HepG2 (cell line): ENCODE measurements around the gene RAP1A. TPM values are rescaled to one million over a fixed set of nuclear protein-coding genes. Genes with fewer than 3 reads are reported as not detected.

Experiments
- CCAR2 ChIP-seq: fragments of 200-400 bp; formaldehyde crosslinking; optimal IDR thresholded peaks from 2 replicates; pipeline ENCODE3; 2018; ENCODE audit warnings: low read depth, mild to moderate bottlenecking, low read length, moderate library complexity
- DPF2 ChIP-seq: sonication (generic); formaldehyde crosslinking; IDR thresholded peaks from 2 replicates; pipeline ENCODE4 v1.4.0; 2020; ENCODE audit warnings: mild to moderate bottlenecking, low read depth, missing genetic modification reagents, borderline replicate concordance
- JUNB ChIP-seq: sonication (generic); formaldehyde crosslinking; IDR thresholded peaks from 2 replicates; pipeline ENCODE4 v1.8.0; 2022; ENCODE audit warnings: missing genetic modification reagents, mild to moderate bottlenecking, borderline replicate concordance
- NFKBIZ ChIP-seq: IDR thresholded peaks from 2 replicates; pipeline ENCODE4 v1.6.1; 2018; ENCODE audit warnings: missing genetic modification reagents, missing compliant biosample characterization
- PTBP1 ChIP-seq: fragments of 200-400 bp; formaldehyde crosslinking; IDR thresholded peaks from 2 replicates; pipeline ENCODE4 v1.6.1; 2018; ENCODE audit warnings: low read length, low read depth; ENCODE audit not compliant: poor library complexity, severe bottlenecking
- RELA ChIP-seq: sonication (generic); formaldehyde crosslinking; IDR thresholded peaks from 2 replicates; pipeline ENCODE4 v1.4.0; 2020; ENCODE audit warnings: missing genetic modification reagents
- RFX1 ChIP-seq: fragments of 450-650 bp; IDR thresholded peaks from 2 replicates; pipeline ENCODE4 v1.6.1; 2017
- RXRA ChIP-seq: sonication (generic); formaldehyde crosslinking; IDR thresholded peaks from 2 replicates; pipeline ENCODE4 v1.5.1; 2020; ENCODE audit warnings: missing genetic modification reagents
- TCF7 ChIP-seq: sonication (generic); IDR thresholded peaks from 2 replicates; pipeline ENCODE4 v1.6.1; 2016; ENCODE audit warnings: antibody characterized with exemption, low read depth
- ZNF44 ChIP-seq: sonication (generic); formaldehyde crosslinking; IDR thresholded peaks from 2 replicates; pipeline ENCODE4 v1.5.1; 2020; ENCODE audit warnings: mild to moderate bottlenecking, missing genetic modification reagents
- ZNF562 ChIP-seq: sonication (generic); formaldehyde crosslinking; IDR thresholded peaks from 2 replicates; pipeline ENCODE4 v1.8.0; 2022; ENCODE audit warnings: missing genetic modification reagents, borderline replicate concordance
- ZNF598 ChIP-seq: sonication (generic); formaldehyde crosslinking; IDR thresholded peaks from 2 replicates; pipeline ENCODE4 v1.5.1; 2020; ENCODE audit warnings: mild to moderate bottlenecking, missing genetic modification reagents, borderline replicate concordance
- ZNF724P ChIP-seq: sonication (generic); formaldehyde crosslinking; IDR thresholded peaks from 2 replicates; pipeline ENCODE4 v1.8.0; 2022; ENCODE audit warnings: missing genetic modification reagents, borderline replicate concordance
- ZNF749 ChIP-seq: sonication (generic); formaldehyde crosslinking; IDR thresholded peaks from 2 replicates; pipeline ENCODE4 v1.8.0; 2022; ENCODE audit warnings: mild to moderate bottlenecking, missing genetic modification reagents, moderate library complexity, borderline replicate concordance
- ZNF879 ChIP-seq: sonication (generic); formaldehyde crosslinking; IDR thresholded peaks from 2 replicates; pipeline ENCODE4 v1.8.1; 2023; ENCODE audit warnings: missing genetic modification reagents
- ZSCAN9 ChIP-seq: IDR thresholded peaks from 2 replicates; pipeline ENCODE4 v1.6.1; 2016; ENCODE audit warnings: borderline replicate concordance
- polyA plus RNA-seq, 8 experiments: library from polyadenylated mRNA; depleted of rRNA in 3 of 8; stranded (reverse) in 7 of 8; unstranded in 1 of 8; fragments of >200 nt; fragmentation: Illumina TruSeq in 4 of 8; extraction: Trizol in 4 of 8; gene quantifications; 2 replicates each; pipeline versions ENCODE4 v1.2.1 to v1.2.3, GENCODE V29; 2011 to 2016; ENCODE audit warnings: low read depth in 4 of 8, missing spikeins in 1 of 8, mixed read lengths in 1 of 8; ENCODE audit not compliant: insufficient read depth in 1 of 8
- total RNA-seq, 5 experiments: library from RNA; depleted of rRNA; stranded (reverse); fragments of >200 nt; fragmentation: Illumina TruSeq; extraction: Trizol; gene quantifications; 2 replicates each; pipeline ENCODE4 v1.2.3, GENCODE V29; 2016; ENCODE audit warnings: low read depth in 1 of 5
- TF ChIP-seq, protein P1 (sequence below): sonication (generic); formaldehyde crosslinking; IDR thresholded peaks from 2 replicates; pipeline ENCODE4 v1.5.1; 2020; ENCODE audit warnings: missing genetic modification reagents, mild to moderate bottlenecking, borderline replicate concordance
- TF ChIP-seq, protein P2 (sequence below): sonication (generic); formaldehyde crosslinking; IDR thresholded peaks from 2 replicates; pipeline ENCODE4 v1.8.0; 2022; ENCODE audit warnings: mild to moderate bottlenecking, missing genetic modification reagents, moderate library complexity
- TF ChIP-seq, protein P3 (sequence below): IDR thresholded peaks from 2 replicates; pipeline ENCODE4 v1.6.1; 2016; ENCODE audit warnings: low read depth, missing genetic modification reagents, missing compliant biosample characterization
- TF ChIP-seq, protein P4 (sequence below): sonication (generic); formaldehyde crosslinking; IDR thresholded peaks from 2 replicates; pipeline ENCODE4 v1.8.0; 2023; ENCODE audit warnings: mild to moderate bottlenecking, missing genetic modification reagents

Gene RAP1A
- total and polyA plus RNA-seq, 2 of the 13 experiments (the other 11 are each of a cell fraction or from before 2014, with no cell fraction given), result 19.0 to 20.7 TPM

DNA sequence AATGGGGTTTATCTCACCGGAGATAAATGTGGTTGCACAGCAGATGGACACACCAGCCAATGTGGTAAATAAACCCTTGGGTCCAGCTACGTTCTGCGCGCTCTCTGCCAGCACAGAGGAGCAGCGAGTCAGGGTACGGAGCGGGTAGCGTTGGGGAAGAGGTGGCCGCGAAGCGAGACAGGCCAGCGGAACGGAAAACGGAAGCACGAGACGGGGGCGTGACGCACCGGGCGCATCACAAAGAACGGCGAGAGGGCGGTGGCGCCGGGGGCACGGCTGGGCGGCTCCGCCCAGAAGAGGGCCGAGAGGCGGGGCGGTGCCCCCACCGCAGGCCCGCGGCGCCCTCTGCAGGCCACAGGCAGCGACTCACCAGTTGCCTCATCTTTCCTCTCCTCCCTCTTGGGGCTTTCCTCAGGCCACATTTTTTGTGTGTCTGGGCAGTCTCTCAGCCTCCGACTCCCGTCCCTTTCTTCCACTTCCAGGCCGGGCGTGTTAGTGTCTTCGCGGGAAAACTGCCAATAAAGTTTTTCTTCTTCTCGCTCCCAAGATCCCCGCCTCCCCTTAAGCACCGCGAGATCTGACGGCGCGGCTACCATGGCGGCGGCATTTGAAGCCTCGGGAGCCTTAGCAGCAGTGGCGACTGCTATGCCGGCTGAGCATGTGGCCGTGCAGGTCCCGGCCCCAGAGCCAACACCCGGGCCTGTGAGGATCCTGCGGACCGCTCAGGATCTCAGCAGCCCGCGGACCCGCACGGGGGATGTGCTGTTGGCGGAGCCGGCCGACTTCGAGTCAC lies 135.9 kb downstream of the RAP1A start, which contains the start of gene DDX20 (continued):
- TF ChIP-seq, protein P1, sequence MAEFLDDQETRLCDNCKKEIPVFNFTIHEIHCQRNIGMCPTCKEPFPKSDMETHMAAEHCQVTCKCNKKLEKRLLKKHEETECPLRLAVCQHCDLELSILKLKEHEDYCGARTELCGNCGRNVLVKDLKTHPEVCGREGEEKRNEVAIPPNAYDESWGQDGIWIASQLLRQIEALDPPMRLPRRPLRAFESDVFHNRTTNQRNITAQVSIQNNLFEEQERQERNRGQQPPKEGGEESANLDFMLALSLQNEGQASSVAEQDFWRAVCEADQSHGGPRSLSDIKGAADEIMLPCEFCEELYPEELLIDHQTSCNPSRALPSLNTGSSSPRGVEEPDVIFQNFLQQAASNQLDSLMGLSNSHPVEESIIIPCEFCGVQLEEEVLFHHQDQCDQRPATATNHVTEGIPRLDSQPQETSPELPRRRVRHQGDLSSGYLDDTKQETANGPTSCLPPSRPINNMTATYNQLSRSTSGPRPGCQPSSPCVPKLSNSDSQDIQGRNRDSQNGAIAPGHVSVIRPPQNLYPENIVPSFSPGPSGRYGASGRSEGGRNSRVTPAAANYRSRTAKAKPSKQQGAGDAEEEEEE (CRISPR knock-in tag), result no peak; the same call in 1 of the 2 replicates
- TF ChIP-seq ZNF724P (CRISPR knock-in tag), result 0 out of 2 replicates have a peak, but pooled peaks have one; percentile 60
- TF ChIP-seq CCAR2, result peak; percentile 77
- TF ChIP-seq RELA (CRISPR knock-in tag), result no peak
- TF ChIP-seq, protein P2, sequence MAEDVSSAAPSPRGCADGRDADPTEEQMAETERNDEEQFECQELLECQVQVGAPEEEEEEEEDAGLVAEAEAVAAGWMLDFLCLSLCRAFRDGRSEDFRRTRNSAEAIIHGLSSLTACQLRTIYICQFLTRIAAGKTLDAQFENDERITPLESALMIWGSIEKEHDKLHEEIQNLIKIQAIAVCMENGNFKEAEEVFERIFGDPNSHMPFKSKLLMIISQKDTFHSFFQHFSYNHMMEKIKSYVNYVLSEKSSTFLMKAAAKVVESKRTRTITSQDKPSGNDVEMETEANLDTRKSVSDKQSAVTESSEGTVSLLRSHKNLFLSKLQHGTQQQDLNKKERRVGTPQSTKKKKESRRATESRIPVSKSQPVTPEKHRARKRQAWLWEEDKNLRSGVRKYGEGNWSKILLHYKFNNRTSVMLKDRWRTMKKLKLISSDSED (CRISPR knock-in tag), result no peak
- TF ChIP-seq ZNF598 (CRISPR knock-in tag), result no peak
- TF ChIP-seq NFKBIZ (CRISPR knock-in tag), result 0 out of 2 replicates have a peak, but pooled peaks have one; percentile 39
- no peak for TF ChIP-seq ZNF879 (CRISPR knock-in tag)
- TF ChIP-seq RXRA (CRISPR knock-in tag), result peak; percentile 66
- TF ChIP-seq ZNF562, result no peak
- no peak for TF ChIP-seq ZSCAN9 (CRISPR knock-in tag)
- TF ChIP-seq, protein P3, sequence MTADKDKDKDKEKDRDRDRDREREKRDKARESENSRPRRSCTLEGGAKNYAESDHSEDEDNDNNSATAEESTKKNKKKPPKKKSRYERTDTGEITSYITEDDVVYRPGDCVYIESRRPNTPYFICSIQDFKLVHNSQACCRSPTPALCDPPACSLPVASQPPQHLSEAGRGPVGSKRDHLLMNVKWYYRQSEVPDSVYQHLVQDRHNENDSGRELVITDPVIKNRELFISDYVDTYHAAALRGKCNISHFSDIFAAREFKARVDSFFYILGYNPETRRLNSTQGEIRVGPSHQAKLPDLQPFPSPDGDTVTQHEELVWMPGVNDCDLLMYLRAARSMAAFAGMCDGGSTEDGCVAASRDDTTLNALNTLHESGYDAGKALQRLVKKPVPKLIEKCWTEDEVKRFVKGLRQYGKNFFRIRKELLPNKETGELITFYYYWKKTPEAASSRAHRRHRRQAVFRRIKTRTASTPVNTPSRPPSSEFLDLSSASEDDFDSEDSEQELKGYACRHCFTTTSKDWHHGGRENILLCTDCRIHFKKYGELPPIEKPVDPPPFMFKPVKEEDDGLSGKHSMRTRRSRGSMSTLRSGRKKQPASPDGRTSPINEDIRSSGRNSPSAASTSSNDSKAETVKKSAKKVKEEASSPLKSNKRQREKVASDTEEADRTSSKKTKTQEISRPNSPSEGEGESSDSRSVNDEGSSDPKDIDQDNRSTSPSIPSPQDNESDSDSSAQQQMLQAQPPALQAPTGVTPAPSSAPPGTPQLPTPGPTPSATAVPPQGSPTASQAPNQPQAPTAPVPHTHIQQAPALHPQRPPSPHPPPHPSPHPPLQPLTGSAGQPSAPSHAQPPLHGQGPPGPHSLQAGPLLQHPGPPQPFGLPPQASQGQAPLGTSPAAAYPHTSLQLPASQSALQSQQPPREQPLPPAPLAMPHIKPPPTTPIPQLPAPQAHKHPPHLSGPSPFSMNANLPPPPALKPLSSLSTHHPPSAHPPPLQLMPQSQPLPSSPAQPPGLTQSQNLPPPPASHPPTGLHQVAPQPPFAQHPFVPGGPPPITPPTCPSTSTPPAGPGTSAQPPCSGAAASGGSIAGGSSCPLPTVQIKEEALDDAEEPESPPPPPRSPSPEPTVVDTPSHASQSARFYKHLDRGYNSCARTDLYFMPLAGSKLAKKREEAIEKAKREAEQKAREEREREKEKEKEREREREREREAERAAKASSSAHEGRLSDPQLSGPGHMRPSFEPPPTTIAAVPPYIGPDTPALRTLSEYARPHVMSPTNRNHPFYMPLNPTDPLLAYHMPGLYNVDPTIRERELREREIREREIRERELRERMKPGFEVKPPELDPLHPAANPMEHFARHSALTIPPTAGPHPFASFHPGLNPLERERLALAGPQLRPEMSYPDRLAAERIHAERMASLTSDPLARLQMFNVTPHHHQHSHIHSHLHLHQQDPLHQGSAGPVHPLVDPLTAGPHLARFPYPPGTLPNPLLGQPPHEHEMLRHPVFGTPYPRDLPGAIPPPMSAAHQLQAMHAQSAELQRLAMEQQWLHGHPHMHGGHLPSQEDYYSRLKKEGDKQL (CRISPR knock-in tag), result no peak
- no peak for TF ChIP-seq JUNB
- TF ChIP-seq RFX1, result no peak
- TF ChIP-seq DPF2 (CRISPR knock-in tag), result no peak
- peak; percentile 11; the same call in 1 of the 2 replicates for TF ChIP-seq TCF7
- peak; percentile 80; the same call in 1 of the 2 replicates for TF ChIP-seq ZNF44
- TF ChIP-seq, protein P4, sequence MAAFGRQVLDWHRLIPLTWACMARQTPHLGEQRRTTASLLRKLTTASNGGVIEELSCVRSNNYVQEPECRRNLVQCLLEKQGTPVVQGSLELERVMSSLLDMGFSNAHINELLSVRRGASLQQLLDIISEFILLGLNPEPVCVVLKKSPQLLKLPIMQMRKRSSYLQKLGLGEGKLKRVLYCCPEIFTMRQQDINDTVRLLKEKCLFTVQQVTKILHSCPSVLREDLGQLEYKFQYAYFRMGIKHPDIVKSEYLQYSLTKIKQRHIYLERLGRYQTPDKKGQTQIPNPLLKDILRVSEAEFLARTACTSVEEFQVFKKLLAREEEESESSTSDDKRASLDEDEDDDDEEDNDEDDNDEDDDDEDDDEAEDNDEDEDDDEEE (CRISPR knock-in tag), result no peak
- peak; percentile 25 for TF ChIP-seq PTBP1
- no peak for TF ChIP-seq ZNF749 (CRISPR knock-in tag)
